PC-9 (cell line): ENCODE measurements around the gene ALDH18A1. TPM values are rescaled to one million over a fixed set of nuclear protein-coding genes. Genes with fewer than 3 reads are reported as not detected.
"Not testable (repeated sequence)": the region's sequence is repeated elsewhere in the genome, so short reads cannot be mapped to it uniquely, and the experiment has no call there.

ENCODE experiments used
- BruUV-seq: library from RNA; stranded (reverse); fragments of 400-500 nt; replicated peaks from 2 replicates; lab custom pipeline; 2021; lab: Mats Ljungman, UMichigan
- CTCF ChIA-PET: fragments of 300-600 bp; sonication (Branson Sonifier 250); formaldehyde crosslinking; loops from one replicate; lab custom pipeline; 2022; ENCODE audit warnings: antibody characterized with exemption; lab: Charles Lee
- POLR2A ChIA-PET: fragments of 300-600 bp; sonication (Branson Sonifier 250); formaldehyde crosslinking; loops from one replicate; lab custom pipeline; 2022; ENCODE audit warnings: antibody characterized with exemption; ENCODE audit not compliant: unreplicated experiment; lab: Charles Lee
- DNase-seq, 2 experiments: peaks; one replicate each; pipeline versions ENCODE4 v3.0.0 to v3.0.0-alpha.2; 2015 to 2022; ENCODE audit warnings: mixed read lengths in 1 of 2
- H2AFZ ChIP-seq: fragments of 200-600 bp; sonication (generic); 2 replicates; pipeline ENCODE4 v1.8.1; 2017; ENCODE audit warnings: antibody characterized with exemption
- H3F3A ChIP-seq: fragments of 200-600 bp; sonication (generic); 2 replicates; pipeline ENCODE4 v1.8.1; 2017; ENCODE audit warnings: antibody characterized with exemption, mild to moderate bottlenecking, low read depth; ENCODE audit not compliant: insufficient read depth
- H3K27ac ChIP-seq: fragments of 200-600 bp; sonication (generic); 2 replicates; pipeline ENCODE4 v1.6.1; 2016; ENCODE audit warnings: mixed run types
- H3K27me3 ChIP-seq: fragments of 200-600 bp; sonication (generic); 2 replicates; pipeline ENCODE4 v1.6.1; 2016; ENCODE audit warnings: low read depth, mixed run types; ENCODE audit not compliant: insufficient read depth
- H3K36me3 ChIP-seq: fragments of 200-600 bp; sonication (generic); 2 replicates; pipeline ENCODE4 v1.6.1; 2016; ENCODE audit warnings: low read depth, mixed run types
- H3K4me1 ChIP-seq: fragments of 200-600 bp; sonication (generic); replicated peaks from 2 replicates; pipeline ENCODE4 v1.6.1; 2016; ENCODE audit warnings: mixed run types; ENCODE audit not compliant: insufficient read depth
- H3K4me2 ChIP-seq: fragments of 200-600 bp; sonication (generic); 2 replicates; pipeline ENCODE4 v1.6.1; 2017; ENCODE audit warnings: mixed run types
- H3K4me3 ChIP-seq: fragments of 200-600 bp; sonication (generic); 2 replicates; pipeline ENCODE4 v1.6.1; 2016; ENCODE audit warnings: mixed run types
- H3K79me2 ChIP-seq: fragments of 200-600 bp; sonication (generic); 2 replicates; pipeline ENCODE4 v1.6.1; 2017; ENCODE audit warnings: low read depth, mixed run types
- H3K9me2 ChIP-seq: fragments of 200-600 bp; sonication (generic); 2 replicates; pipeline ENCODE4 v1.8.1; 2017; ENCODE audit warnings: mild to moderate bottlenecking; ENCODE audit not compliant: insufficient read depth
- H3K9me3 ChIP-seq: fragments of 200-600 bp; sonication (generic); 2 replicates; pipeline ENCODE4 v1.8.1; 2016; ENCODE audit warnings: low read depth; ENCODE audit not compliant: insufficient read depth
- H4K20me1 ChIP-seq: fragments of 200-600 bp; sonication (generic); 2 replicates; pipeline ENCODE4 v1.8.1; 2017; ENCODE audit not compliant: insufficient read depth
- CTCF ChIP-seq: fragments of 200-600 bp; sonication (generic); conservative IDR thresholded peaks from 2 replicates; pipeline ENCODE4 v1.6.1; 2017; ENCODE audit warnings: mixed run types, antibody characterized with exemption, mild to moderate bottlenecking, moderate library complexity
- EZH2 ChIP-seq: fragments of 200-600 bp; sonication (generic); IDR thresholded peaks from 2 replicates; pipeline ENCODE4 v1.8.0; 2017; ENCODE audit warnings: antibody characterized with exemption, low read depth
- intact Hi-C: fragments of 100-400 bp; cut with micrococcal nuclease; formaldehyde crosslinking; loops from one replicate; pipeline ENCODE4 v1.10.0; 2022; ENCODE audit not compliant: unreplicated experiment
- total RNA-seq: library from RNA; stranded (reverse); gene quantifications from 2 replicates; pipeline ENCODE4 v1.2.3, GENCODE V29; 2021

ALDH18A1 gene
- total RNA-seq, 1 experiment from 2014 or later = 35.3 TPM

- TF ChIP-seq CTCF (no peak), EZH2 (no peak)
- POLR2A ChIA-PET = no interaction called here
- Histone ChIP-seq H2AFZ (no peak overlapping the region), H3K4me1 (no peaks in the 10 kb centered on the region), H3K79me2 (no peaks in the 10 kb centered on the region), H4K20me1 (no peaks in the 10 kb centered on the region), H3K4me3 (no peak overlapping the region), H3K27me3 (no peaks in the 10 kb centered on the region), H3K36me3 (peaks cover 7% of the 10 kb centered on the region; the same call in 1 of the 2 replicates), H3K9me2 (no peaks in the 10 kb centered on the region), H3K4me2 (no peak overlapping the region), H3K9me3 (no peaks in the 10 kb centered on the region), H3K27ac (0 out of 2 replicates have a peak overlapping the region, but pooled peaks have one; percentile 39), H3F3A (no peaks in the 10 kb centered on the region)
- BruUV-seq = no TSS peak
- DNase-seq = peak in 1 of 2 experiments; percentile 59
- CTCF ChIA-PET = no interaction called here
- intact Hi-C loops = no loop called here
Measured at GRCh38 chr10:95628786-95629185, 27.7 kb downstream of the ALDH18A1 start.

GRCh38 chr10:95626500-95626899, 30.0 kb downstream of the ALDH18A1 start:
- TF ChIP-seq CTCF (no peak), EZH2 (no peak)
- no peaks in the 10 kb centered on the region for H3K79me2 ChIP-seq
- intact Hi-C loops = no loop called here
- H3K9me3 ChIP-seq = no peaks in the 10 kb centered on the region
- no peaks in the 10 kb centered on the region for H4K20me1 ChIP-seq
- peaks cover 7% of the 10 kb centered on the region; the same call in 1 of the 2 replicates for H3K36me3 ChIP-seq
- H3K9me2 ChIP-seq = no peaks in the 10 kb centered on the region
- no peaks in the 10 kb centered on the region for H3K4me1 ChIP-seq
- H3K27ac ChIP-seq = no peak overlapping the region
- no peak overlapping the region for H2AFZ ChIP-seq
- H3K27me3 ChIP-seq = no peaks in the 10 kb centered on the region
- H3K4me3 ChIP-seq = no peak overlapping the region
- no peaks in the 10 kb centered on the region for H3F3A ChIP-seq
- H3K4me2 ChIP-seq = no peak overlapping the region
- DNase-seq = no peak
- ChIA-PET POLR2A (no interaction called here), CTCF (no interaction called here)
- no TSS peak for BruUV-seq

DNA sequence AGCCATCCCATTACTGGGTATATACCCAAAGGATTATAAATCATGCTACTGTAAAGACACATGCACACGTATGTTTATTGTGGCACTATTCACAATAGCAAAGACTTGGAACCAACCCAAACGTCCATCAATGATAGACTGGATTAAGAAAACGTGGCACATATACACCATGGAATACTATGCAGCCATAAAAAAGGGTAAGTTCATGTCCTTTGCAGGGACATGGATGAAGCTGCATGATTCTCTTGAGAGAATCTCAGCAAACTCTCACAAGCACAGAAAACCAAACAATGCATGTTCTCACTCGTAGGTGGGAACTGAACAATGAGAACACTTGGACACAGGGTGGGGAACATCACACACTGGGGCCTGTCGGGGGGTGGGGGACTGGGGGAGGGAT, 36.1 kb downstream of the ALDH18A1 start:
- DNase-seq, H3K4me2 ChIP-seq, H3K27me3 ChIP-seq, H3K27ac ChIP-seq, H3K36me3 ChIP-seq, CTCF ChIA-PET, H3F3A ChIP-seq, intact Hi-C loops, BruUV-seq, H3K79me2 ChIP-seq, H3K9me2 ChIP-seq, H2AFZ ChIP-seq, H4K20me1 ChIP-seq, H3K4me3 ChIP-seq, POLR2A ChIA-PET, H3K9me3 ChIP-seq, H3K4me1 ChIP-seq: not testable (repeated sequence)

DNA sequence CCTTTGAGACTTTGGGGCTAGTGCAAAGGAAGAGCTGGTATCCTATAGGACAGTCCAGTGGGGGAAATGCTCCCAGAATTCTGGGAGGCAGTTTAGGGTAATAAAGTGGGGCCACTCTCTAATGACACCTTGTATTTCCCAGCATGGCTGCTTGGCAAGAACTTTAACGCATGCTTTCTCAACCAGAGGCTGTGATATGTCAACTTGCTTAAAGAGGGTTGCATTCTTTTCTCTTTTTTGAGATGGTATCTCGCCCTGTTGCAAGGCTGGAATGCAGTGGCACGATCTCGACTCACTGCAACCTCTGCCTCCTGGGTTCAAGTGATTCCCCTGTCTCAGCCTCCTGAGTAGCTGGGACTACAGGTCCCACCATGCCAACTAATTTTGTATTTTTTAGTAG, 38.4 kb downstream of the ALDH18A1 start:
- BruUV-seq = no TSS peak
- Histone ChIP-seq H4K20me1 (no peaks in the 10 kb centered on the region), H3K9me3 (no peaks in the 10 kb centered on the region), H3K4me3 (no peak overlapping the region), H3K4me2 (no peak overlapping the region), H2AFZ (no peak overlapping the region), H3K27ac (no peak overlapping the region), H3K9me2 (no peaks in the 10 kb centered on the region), H3K36me3 (0 out of 2 replicates have a peak, but pooled peaks cover 15% of the 10 kb centered on the region), H3K4me1 (no peaks in the 10 kb centered on the region), H3K79me2 (no peaks in the 10 kb centered on the region), H3K27me3 (no peaks in the 10 kb centered on the region), H3F3A (no peaks in the 10 kb centered on the region)
- intact Hi-C loops = no loop called here
- POLR2A ChIA-PET = no interaction called here
- CTCF ChIA-PET = no interaction called here
- no peak for DNase-seq
- TF ChIP-seq EZH2 (no peak), CTCF (no peak)
